ENCODE data around the gene AGMO.

The AGMO gene

DNA sequence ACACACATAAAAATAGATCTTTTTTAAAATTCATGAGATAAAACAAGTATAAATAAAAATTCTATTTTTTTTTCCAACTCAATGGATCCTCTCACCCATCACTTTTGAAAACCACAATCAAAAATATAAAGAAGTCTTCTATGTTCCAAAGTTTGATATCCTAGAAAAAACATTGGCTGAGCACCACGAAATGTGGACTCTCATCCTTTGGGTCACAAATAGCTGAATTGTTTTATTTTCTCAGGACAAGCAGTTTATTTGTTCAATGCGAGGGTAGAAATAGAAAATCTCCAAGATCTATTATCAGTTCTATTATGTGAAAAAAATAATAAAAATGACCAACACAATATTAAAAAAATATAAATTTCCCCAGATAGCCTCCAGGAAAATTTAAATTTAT lies 348.7 kb downstream of the AGMO start:
- no peaks in the 10 kb centered on the region for H4K20me1 ChIP-seq (ENCODE audit: insufficient read depth, low read length)
- H3K9ac ChIP-seq (ENCODE audit: low read length), result no peak overlapping the region
- DNase-seq, result no peak
- H3K4me1 ChIP-seq (ENCODE audit: low read length), result no peaks in the 10 kb centered on the region
- no peaks in the 10 kb centered on the region for H3F3A ChIP-seq (ENCODE audit: insufficient read depth, low read length)
- no peak overlapping the region for H3K4me3 ChIP-seq (ENCODE audit: low read length)
- H3K4me2 ChIP-seq (ENCODE audit: low read depth, low read length), result no peak overlapping the region
- no peaks in the 10 kb centered on the region for H3K27me3 ChIP-seq (replicated peaks; ENCODE audit: insufficient read depth, low read length)
- no peaks in the 10 kb centered on the region for H3K9me3 ChIP-seq (replicated peaks; ENCODE audit: insufficient read depth, low read length)
- no peak overlapping the region for H3K27ac ChIP-seq (ENCODE audit: low read length)
- H3K79me2 ChIP-seq (ENCODE audit: low read length), result no peaks in the 10 kb centered on the region
- H3K9me2 ChIP-seq (replicated peaks; ENCODE audit: insufficient read depth, low read length), result no peaks in the 10 kb centered on the region
- H3K36me3 ChIP-seq (replicated peaks; ENCODE audit: insufficient read depth, low read length), result no peaks in the 10 kb centered on the region
- TF ChIP-seq EZH2 (optimal IDR thresholded peaks at IDR 0.05; ENCODE audit: low read depth, low read length), result no peak
- TF ChIP-seq CTCF (IDR thresholded peaks at IDR 0.05; ENCODE audit: low read length), result no peak
- TF ChIP-seq EZH2phosphoT487 (IDR thresholded peaks at IDR 0.05; ENCODE audit: low read length), result no peak
- no peak overlapping the region for H2AFZ ChIP-seq (ENCODE audit: low read length)

DNA sequence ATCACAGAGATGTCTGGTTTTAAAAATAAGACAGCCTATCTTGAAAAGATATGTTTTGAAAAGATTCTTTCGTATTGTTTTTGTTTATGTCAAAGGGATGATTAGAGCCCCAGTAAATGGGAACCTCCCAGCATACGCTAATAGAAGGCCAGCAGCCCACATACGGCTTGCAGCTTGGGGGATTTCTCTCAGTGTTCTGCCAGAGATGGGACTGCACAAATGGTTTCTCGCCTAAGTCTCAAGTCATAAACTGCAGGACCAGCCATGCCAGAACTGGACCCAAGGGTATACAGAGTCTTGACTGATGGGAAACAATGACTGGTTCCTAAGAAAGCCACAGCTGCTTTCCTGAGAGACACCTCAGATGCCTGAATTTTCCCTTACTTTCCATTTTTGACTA lies 352.4 kb downstream of the AGMO start:
- Histone ChIP-seq H2AFZ (ENCODE audit: low read length) (no peak overlapping the region), H3K27ac (ENCODE audit: low read length) (no peak overlapping the region), H4K20me1 (ENCODE audit: insufficient read depth, low read length) (no peaks in the 10 kb centered on the region), H3K4me2 (ENCODE audit: low read depth, low read length) (no peak overlapping the region), H3F3A (ENCODE audit: insufficient read depth, low read length) (no peaks in the 10 kb centered on the region), H3K27me3 (replicated peaks; ENCODE audit: insufficient read depth, low read length) (no peaks in the 10 kb centered on the region), H3K9me2 (replicated peaks; ENCODE audit: insufficient read depth, low read length) (no peaks in the 10 kb centered on the region), H3K4me3 (ENCODE audit: low read length) (no peak overlapping the region), H3K4me1 (ENCODE audit: low read length) (no peaks in the 10 kb centered on the region), H3K36me3 (replicated peaks; ENCODE audit: insufficient read depth, low read length) (no peaks in the 10 kb centered on the region), H3K79me2 (ENCODE audit: low read length) (no peaks in the 10 kb centered on the region), H3K9me3 (replicated peaks; ENCODE audit: insufficient read depth, low read length) (no peaks in the 10 kb centered on the region), H3K9ac (ENCODE audit: low read length) (no peak overlapping the region)
- TF ChIP-seq CTCF (IDR thresholded peaks at IDR 0.05; ENCODE audit: low read length), result no peak
- TF ChIP-seq EZH2 (optimal IDR thresholded peaks at IDR 0.05; ENCODE audit: low read depth, low read length), result no peak
- no peak for TF ChIP-seq EZH2phosphoT487 (IDR thresholded peaks at IDR 0.05; ENCODE audit: low read length)
- DNase-seq, result no peak

DNA sequence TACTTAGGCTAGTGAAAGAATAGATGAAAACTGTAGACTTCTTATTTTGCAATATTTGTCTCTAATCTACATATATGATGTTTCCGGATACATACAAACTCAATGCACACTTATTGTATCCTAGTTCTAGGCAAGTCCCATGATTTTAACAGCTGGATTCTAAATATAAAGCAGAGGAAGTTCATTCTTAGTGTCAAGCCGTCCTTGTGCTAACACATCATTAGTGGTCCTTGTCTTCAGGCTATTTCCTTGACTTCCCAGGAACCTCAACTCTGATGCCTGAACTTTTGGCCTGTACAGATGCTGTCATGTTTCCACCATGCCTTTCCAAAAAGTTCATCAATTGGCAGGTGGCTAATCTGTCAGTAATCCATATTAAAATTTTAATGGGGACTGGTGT lies 357.4 kb downstream of the AGMO start:
- Histone ChIP-seq H3K36me3 (replicated peaks; ENCODE audit: insufficient read depth, low read length) (no peaks in the 10 kb centered on the region), H3K4me2 (ENCODE audit: low read depth, low read length) (no peak overlapping the region), H3K79me2 (ENCODE audit: low read length) (no peaks in the 10 kb centered on the region), H3F3A (ENCODE audit: insufficient read depth, low read length) (no peaks in the 10 kb centered on the region), H3K9me3 (replicated peaks; ENCODE audit: insufficient read depth, low read length) (no peaks in the 10 kb centered on the region), H3K4me3 (ENCODE audit: low read length) (no peak overlapping the region), H3K9me2 (replicated peaks; ENCODE audit: insufficient read depth, low read length) (no peaks in the 10 kb centered on the region), H3K9ac (ENCODE audit: low read length) (no peak overlapping the region), H3K4me1 (ENCODE audit: low read length) (no peaks in the 10 kb centered on the region), H3K27me3 (replicated peaks; ENCODE audit: insufficient read depth, low read length) (no peaks in the 10 kb centered on the region), H3K27ac (ENCODE audit: low read length) (no peak overlapping the region), H2AFZ (ENCODE audit: low read length) (no peak overlapping the region), H4K20me1 (ENCODE audit: insufficient read depth, low read length) (no peaks in the 10 kb centered on the region)
- DNase-seq, result no peak
- TF ChIP-seq CTCF (IDR thresholded peaks at IDR 0.05; ENCODE audit: low read length) (no peak), EZH2 (optimal IDR thresholded peaks at IDR 0.05; ENCODE audit: low read depth, low read length) (no peak), EZH2phosphoT487 (IDR thresholded peaks at IDR 0.05; ENCODE audit: low read length) (no peak)
